SKM-1 (cell line): ENCODE data around the gene ZNRF1.

Experiments
- DNase-seq: peaks from one replicate; lab custom pipeline; 2025; ENCODE audit not compliant: unreplicated experiment; lab: John Stamatoyannopoulos, UW

The ZNRF1 gene

GRCh38 chr16:75058806-75059205 lies 60.0 kb downstream of the ZNRF1 start:
- no peak for DNase-seq

- no peak for DNase-seq
Measured at GRCh38 chr16:75059411-75059810, 60.6 kb downstream of the ZNRF1 start.

GRCh38 chr16:75060723-75061122 lies 61.9 kb downstream of the ZNRF1 start:
- peak; percentile 30 for DNase-seq

- peak; percentile 73 for DNase-seq
Measured at GRCh38 chr16:75061669-75062068, 62.8 kb downstream of the ZNRF1 start.

- DNase-seq: no peak
Measured at GRCh38 chr16:75062135-75062975, 63.5 kb downstream of the ZNRF1 start.

- no peak for DNase-seq
Measured at GRCh38 chr16:75062976-75063346, 64.1 kb downstream of the ZNRF1 start.

GRCh38 chr16:75063549-75064088 lies 64.8 kb downstream of the ZNRF1 start:
- no peak for DNase-seq

GRCh38 chr16:75064403-75065148 lies 65.8 kb downstream of the ZNRF1 start:
- DNase-seq: peak; percentile 62

- no peak for DNase-seq
Measured at GRCh38 chr16:75065149-75065505, 66.3 kb downstream of the ZNRF1 start.

GRCh38 chr16:75065521-75066149 lies 66.8 kb downstream of the ZNRF1 start:
- no peak for DNase-seq

- no peak for DNase-seq
Measured at GRCh38 chr16:75066861-75067447, 68.1 kb downstream of the ZNRF1 start.

- DNase-seq: no peak
Measured at GRCh38 chr16:75068085-75069031, 69.5 kb downstream of the ZNRF1 start.

- no peak for DNase-seq
Measured at GRCh38 chr16:75070012-75070841, 71.4 kb downstream of the ZNRF1 start.

- DNase-seq: no peak
Measured at GRCh38 chr16:75071621-75072020, 72.8 kb downstream of the ZNRF1 start.

GRCh38 chr16:75072239-75072947 lies 73.6 kb downstream of the ZNRF1 start:
- no peak for DNase-seq

GRCh38 chr16:75073545-75074303 lies 74.9 kb downstream of the ZNRF1 start:
- no peak for DNase-seq

- no peak for DNase-seq
Measured at GRCh38 chr16:75074304-75074793, 75.5 kb downstream of the ZNRF1 start.
